ENCODE results near the gene SDC3.

DNA sequence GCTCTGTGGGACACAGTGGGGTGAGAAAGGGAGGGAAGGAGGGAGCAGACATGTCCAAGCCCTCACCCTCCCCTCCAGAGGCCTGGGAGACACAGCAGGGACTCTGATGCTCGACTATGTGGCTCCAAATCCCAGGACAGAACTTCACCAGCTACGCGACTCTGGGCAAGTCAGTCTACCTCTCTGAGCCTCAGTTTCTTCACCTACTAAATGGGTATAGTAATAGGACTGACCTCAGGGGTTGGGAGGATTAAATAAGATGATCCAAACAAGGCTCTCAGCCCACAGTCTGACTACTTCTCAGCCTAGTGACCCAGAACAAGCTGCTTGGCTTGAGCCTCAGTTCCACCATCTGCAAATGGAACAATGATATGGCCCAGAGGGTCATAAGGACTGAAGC, 19.6 kb downstream of the SDC3 start:
- TF ChIP-seq, protein P1, sequence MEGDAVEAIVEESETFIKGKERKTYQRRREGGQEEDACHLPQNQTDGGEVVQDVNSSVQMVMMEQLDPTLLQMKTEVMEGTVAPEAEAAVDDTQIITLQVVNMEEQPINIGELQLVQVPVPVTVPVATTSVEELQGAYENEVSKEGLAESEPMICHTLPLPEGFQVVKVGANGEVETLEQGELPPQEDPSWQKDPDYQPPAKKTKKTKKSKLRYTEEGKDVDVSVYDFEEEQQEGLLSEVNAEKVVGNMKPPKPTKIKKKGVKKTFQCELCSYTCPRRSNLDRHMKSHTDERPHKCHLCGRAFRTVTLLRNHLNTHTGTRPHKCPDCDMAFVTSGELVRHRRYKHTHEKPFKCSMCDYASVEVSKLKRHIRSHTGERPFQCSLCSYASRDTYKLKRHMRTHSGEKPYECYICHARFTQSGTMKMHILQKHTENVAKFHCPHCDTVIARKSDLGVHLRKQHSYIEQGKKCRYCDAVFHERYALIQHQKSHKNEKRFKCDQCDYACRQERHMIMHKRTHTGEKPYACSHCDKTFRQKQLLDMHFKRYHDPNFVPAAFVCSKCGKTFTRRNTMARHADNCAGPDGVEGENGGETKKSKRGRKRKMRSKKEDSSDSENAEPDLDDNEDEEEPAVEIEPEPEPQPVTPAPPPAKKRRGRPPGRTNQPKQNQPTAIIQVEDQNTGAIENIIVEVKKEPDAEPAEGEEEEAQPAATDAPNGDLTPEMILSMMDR (IDR thresholded peaks at IDR 0.05): no peak
- no peak for TF ChIP-seq POLR2A (IDR thresholded peaks at IDR 0.05)

All from lower leg skin (tissue), 3 donors.